Ammon's horn (tissue), 1 donor: ENCODE data around the gene TUBAL3.
A peak's percentile ranks its signal among the peaks of the same experiment; 100 is the strongest.

Experiments used
- DNase-seq: peaks from one replicate; pipeline ENCODE4 v3.0.0-alpha.2; 2016; ENCODE audit warnings: low spot score

TUBAL3 gene

DNA sequence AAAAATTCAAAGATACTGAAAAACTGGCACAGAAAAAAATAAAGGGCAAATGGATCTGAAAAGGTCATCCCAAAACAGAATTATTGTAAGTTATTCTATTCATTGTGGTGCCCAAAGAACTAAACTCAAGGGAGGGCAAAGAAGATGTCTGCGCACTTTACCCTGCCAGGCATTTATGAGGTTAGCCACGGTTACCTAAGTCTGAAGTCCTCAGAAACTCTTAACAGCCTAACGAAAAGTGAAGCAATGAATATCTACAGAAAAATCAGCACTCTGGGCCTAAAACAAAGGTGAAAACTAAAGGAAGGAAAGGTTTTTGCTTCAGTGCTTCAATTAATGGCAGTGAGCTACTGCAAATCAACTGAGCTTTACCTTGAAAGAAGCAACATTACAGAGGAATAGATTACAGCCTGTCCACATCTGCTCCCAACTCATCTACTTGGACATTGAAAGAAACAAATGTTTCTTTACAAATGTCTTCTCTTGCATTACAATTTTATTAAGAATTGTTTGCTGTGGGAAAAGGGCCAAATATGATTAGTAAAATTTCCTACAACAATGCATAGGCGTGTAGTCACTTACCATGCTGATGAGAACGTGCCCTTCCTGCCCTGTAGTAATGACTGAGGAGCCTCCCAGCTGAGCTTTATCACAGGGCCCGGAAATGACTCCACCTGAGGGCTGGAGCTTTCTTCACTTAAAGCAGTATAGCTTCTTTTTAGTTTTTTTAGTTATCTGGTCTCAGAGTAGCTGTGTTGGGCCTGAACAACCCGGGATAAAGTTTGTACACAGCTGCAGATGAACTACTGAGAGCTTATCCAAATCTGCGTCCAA, at the start of gene TUBAL3:
Gene TUBAL3 (minus strand): TSS at position 621 of the 834 bp plus-strand sequence. CDS start 36 bp downstream, at position 585.
- DNase-seq: no peak

DNA sequence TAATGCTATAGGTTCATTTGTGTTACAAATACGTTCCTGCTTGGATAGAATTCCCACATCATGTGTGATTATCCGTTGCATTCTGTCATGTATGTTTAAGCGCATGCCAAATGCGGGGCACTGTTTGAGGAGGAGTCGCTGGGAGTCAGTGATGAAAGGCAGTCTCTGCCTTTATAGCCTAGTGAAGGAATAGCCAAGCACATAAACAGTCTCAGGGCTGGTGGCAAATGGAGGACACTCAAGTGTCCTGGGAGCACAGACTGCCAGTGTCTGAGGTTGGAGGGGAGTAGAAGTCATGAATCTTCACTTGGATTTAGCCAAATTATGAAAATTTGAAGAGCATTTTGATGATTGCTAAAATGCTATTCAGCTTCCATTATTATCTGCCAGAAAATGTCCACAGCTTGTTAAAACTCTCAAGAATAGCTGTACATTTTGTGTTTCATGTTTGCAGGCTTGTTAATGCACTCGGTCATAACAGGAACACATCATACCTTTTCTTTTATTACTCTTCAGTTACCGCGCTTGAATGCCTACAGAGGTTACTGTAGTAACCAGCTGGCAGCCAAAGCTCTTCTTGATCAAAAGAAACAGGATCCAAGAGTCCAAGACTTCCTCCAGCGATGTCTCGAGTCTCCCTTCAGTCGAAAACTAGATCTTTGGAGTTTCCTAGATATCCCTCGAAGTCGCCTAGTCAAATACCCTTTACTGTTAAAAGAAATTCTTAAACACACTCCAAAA, 49.3 kb upstream of the TUBAL3 start:
- no peak for DNase-seq

DNA sequence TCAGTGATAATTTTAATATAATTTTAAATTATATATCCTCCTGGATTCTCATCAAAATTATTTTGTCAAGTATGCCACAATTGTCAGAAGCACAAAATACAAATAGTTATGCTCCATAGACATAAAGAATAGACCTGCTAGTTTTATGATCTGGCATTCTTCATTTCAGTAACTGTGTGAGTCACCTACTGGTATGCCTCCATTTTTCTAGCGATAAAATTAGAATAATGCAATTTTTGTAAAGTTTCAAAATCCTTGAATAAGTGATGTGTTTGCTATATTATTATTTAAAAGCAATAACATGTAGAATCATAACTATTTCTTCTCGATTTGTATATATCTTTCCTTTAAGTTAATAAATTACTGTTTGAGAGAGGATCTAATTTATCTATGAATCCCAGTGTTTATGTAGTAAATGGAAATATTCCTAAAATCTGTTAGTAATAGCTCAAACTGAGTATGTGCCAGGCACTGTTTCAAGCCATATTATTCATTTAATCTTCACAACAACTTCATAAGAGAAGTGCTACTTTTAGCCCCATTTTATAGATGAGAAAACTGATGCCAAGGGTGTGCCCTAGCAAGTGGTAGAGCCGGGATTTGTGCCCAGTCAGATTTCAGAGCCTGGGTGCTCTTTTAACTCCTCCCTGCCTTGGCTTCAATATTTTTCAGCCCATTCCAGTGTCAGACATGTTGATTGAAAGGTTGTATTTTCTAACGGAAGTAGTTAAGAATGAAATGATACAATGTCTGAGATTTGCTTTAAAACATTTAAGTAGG, 46.2 kb upstream of the TUBAL3 start:
- no peak for DNase-seq

DNA sequence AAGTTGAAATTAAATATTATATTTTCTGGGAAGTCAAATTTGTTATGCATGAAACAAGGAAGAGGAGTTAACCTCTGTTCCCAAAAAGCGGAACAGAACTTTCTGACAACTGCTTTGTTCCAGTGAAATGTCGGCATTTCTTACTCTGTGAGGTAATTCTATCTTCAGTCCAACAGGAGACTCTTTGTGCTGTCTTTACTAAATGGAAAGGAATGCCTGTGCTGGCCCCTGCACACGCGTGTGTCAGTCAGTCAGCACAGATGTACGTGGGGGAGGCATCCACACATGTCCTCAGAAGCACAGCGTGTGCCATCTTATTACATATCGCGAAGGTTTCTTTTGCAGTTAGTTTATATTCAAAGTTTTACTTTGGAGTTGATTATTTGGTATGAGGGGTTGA, 45.2 kb upstream of the TUBAL3 start:
- peak; percentile 44 for DNase-seq

DNA sequence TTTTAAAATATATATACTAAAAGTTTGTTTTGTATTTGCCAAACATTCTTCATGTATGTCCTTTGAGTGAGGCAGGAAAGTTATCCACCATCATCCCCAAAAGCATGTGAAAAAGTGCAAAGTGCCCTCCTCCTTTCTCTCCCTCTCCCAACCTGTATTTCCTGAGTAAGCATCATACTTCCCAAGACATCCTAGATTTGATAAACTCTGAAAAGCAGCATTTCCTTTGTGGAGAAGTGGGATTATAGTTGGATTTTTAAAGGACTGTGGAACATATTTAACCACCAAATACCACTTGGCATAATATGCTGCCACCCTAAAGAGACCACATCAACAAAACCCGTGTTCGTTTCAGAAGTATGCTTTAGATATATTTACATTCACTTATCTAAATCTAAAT, 44.6 kb upstream of the TUBAL3 start:
- DNase-seq: no peak

GRCh38 chr10:5448333-5449001, 43.8 kb upstream of the TUBAL3 start:
- no peak for DNase-seq

- no peak for DNase-seq
Observed at GRCh38 chr10:5447611-5448071, 43.0 kb upstream of the TUBAL3 start.

DNA sequence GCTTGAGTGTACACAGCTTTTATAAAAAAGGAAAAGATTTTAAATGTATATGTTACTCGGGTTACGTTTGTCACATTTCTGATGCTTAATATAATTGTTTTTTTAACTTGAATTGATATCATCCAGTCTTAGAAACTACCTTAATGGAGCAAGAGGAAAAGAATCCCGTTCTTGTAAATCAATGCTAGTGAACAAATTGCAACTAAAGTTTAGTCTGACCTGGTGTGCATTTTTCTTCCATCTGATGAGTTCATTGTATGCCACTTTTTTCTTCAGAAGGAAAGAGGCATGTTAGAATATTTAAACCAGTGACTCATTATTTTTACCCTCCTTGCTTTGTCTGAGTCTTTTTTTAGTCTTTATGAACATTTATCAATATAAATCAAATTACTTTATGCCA, 42.4 kb upstream of the TUBAL3 start:
- no peak for DNase-seq

- peak; percentile 64 for DNase-seq
Observed at GRCh38 chr10:5446390-5446926, 41.8 kb upstream of the TUBAL3 start.

- DNase-seq: no peak
Observed at GRCh38 chr10:5445006-5445405, 40.4 kb upstream of the TUBAL3 start.

DNA sequence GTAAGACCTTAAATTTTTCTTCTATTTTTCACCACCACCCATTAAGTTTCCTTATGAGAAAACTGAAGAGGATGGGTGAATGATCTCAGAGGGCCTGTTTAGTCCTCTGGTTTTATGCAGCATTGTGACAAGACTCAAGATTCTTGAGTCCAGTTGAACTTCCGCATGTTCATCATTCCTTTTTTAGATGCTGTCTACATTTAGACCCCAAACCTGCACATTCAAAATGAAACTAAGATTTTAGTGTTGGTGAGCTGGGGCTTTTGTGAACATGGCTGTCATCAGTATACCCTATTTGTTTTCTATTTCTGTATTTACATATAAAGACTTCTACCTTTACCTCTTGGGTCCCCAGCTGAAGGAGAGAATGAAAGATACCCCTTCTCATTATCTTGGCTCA, 38.8 kb upstream of the TUBAL3 start:
- DNase-seq: no peak

GRCh38 chr10:5442990-5443370, 38.4 kb upstream of the TUBAL3 start:
- no peak for DNase-seq

- peak; percentile 49 for DNase-seq
Observed at GRCh38 chr10:5442065-5442989, 37.7 kb upstream of the TUBAL3 start.

GRCh38 chr10:5441106-5441505, 36.5 kb upstream of the TUBAL3 start:
- no peak for DNase-seq

DNA sequence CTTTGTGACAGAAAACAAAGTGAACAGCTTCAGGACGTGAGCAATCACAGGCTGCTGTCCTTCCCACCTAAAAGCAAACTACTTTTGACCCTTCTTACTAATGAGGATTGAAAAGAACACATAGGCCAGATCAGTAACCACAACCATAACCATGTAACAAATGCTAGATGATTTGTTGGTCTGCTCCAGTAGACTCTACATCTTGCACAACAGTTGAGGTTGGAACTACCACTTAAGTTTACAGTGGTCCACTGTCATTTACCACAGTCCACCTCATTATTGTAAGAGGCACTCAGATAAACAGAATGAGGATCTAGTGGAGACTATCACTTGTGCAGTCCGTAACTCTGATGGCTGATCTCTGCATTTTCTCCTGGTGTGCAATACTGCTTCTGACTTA, 35.6 kb upstream of the TUBAL3 start:
- DNase-seq: no peak

DNA sequence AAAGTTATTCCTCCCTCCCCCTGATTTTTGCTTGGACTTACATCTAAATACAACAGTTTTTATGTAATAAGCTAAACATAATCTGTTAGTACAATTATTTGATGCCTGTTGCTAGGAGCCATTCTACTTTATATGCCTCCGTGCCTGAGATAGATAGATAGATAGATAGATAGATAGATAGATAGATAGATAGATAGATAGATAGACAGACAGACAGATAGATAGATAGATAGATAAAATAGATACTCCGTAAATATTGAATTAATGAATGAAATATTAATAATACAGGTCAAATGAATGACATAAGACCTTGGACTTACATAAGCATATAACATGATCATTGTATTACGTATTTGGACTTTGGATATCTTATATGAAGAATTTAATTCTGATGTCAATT, 30.7 kb upstream of the TUBAL3 start:
- no peak for DNase-seq

DNA sequence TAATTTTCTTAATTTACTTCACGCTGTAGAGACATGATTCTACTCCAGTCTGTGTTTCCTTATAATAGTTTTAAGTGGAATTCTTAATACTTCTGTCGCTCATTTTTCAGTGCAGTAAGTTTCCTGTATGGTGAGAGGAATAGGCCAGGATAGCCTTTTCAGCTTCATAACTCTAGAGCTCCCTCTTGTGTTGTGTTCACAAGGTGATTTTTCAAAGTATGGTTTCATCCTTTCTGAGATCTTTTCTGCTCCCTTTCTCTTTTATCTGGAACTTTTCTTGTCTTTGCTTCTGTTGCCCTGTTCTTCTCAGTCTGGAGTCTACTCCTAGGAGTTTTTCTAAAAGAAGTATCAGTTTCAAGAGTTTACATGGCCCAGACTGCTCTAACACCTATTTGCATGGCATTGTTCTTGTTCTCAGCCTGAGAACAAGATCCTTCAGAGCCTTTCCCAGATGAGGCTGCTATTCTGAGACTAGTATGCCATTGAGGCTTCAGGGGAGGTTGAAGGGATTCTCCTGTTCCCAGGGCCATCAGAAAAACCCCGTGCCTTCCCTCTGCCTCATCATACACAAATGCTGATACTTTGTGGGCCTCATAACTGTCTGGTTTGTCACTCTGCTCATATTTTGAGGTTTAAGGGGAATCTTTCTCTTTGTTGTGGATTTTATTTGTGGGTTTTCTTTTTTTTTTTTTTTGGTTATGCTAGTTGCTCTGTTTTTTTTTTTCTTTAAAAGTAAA, 29.6 kb upstream of the TUBAL3 start:
- DNase-seq: peak; percentile 62

DNA sequence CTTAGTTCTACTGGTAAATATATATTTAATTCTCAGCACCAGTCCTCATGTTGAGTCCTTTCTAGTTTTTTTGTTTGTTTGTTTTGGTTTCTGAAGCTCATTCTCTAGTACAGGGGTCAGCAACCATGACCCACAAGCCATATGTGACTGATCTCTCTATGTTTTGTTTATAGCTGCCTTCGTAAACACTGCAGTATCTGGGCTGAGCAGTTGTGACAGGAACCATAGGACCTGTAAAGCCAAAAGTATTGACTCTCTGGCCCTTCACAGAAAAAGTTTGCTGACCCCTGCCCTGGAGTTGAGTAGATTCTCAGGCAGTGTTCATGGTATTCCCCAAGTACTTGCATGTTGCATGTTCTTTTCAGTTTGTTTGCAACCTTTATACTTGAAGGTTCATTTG, 28.6 kb upstream of the TUBAL3 start:
- DNase-seq: no peak

- DNase-seq: no peak
Observed at GRCh38 chr10:5428133-5428532, 23.5 kb upstream of the TUBAL3 start.

GRCh38 chr10:5424751-5425150, 20.1 kb upstream of the TUBAL3 start:
- no peak for DNase-seq
